Smooth muscle cell (in vitro differentiated cells): ENCODE data around the gene VPS54. TPM values are rescaled to one million over a fixed set of nuclear protein-coding genes. Genes with fewer than 3 reads are reported as not detected.
A peak's percentile ranks its signal among the peaks of the same experiment; 100 is the strongest.

ENCODE experiments used
- DNase-seq: peaks from one replicate; lab custom pipeline; 2025; ENCODE audit not compliant: unreplicated experiment; lab: John Stamatoyannopoulos, UW
- H2AFZ ChIP-seq: fragments of 200-600 bp; sonication (generic); 2 replicates; pipeline ENCODE4 v1.6.0; 2016; ENCODE audit warnings: antibody characterized with exemption, low read depth, mild to moderate bottlenecking
- H3F3A ChIP-seq: fragments of 200-600 bp; sonication (generic); 2 replicates; pipeline ENCODE4 v1.6.0; 2017; ENCODE audit warnings: antibody characterized with exemption, low read depth
- H3K27ac ChIP-seq: fragments of 200-600 bp; sonication (generic); 2 replicates; pipeline ENCODE4 v1.5.1; 2016; ENCODE audit warnings: low read depth, mild to moderate bottlenecking
- H3K27me3 ChIP-seq: fragments of 200-600 bp; sonication (generic); 2 replicates; pipeline ENCODE4 v1.6.1; 2016; ENCODE audit warnings: low read depth, mild to moderate bottlenecking
- H3K36me3 ChIP-seq: fragments of 200-600 bp; sonication (generic); 2 replicates; pipeline ENCODE4 v1.5.1; 2016; ENCODE audit warnings: low read depth
- H3K4me1 ChIP-seq: fragments of 200-600 bp; sonication (generic); 2 replicates; pipeline ENCODE4 v1.5.1; 2016; ENCODE audit warnings: low read depth
- H3K4me2 ChIP-seq: fragments of 200-600 bp; sonication (generic); 2 replicates; pipeline ENCODE4 v1.6.0; 2016; ENCODE audit warnings: mild to moderate bottlenecking
- H3K4me3 ChIP-seq: fragments of 200-600 bp; sonication (generic); 2 replicates; pipeline ENCODE4 v1.5.1; 2016; ENCODE audit warnings: mild to moderate bottlenecking
- H3K79me2 ChIP-seq: fragments of 200-600 bp; sonication (generic); 2 replicates; pipeline ENCODE4 v1.6.0; 2016; ENCODE audit warnings: low read depth, mild to moderate bottlenecking
- H3K9ac ChIP-seq: fragments of 200-600 bp; sonication (generic); 2 replicates; pipeline ENCODE4 v1.6.0; 2016; ENCODE audit warnings: low read depth
- H3K9me3 ChIP-seq: fragments of 200-600 bp; sonication (generic); replicated peaks from 2 replicates; pipeline ENCODE4 v1.5.1; 2016; ENCODE audit warnings: low read depth
- H4K20me1 ChIP-seq: fragments of 200-600 bp; sonication (generic); 2 replicates; pipeline ENCODE4 v1.6.0; 2016; ENCODE audit warnings: low read depth
- WGBS: methylation state at CpG from one replicate; pipeline ENCODE4 v1.1.7; 2016; ENCODE audit warnings: low lambda C conversion rate; 5-methylcytosine and 5-hydroxymethylcytosine counted together
- polyA plus RNA-seq: library from polyadenylated mRNA; unstranded; fragments of >200 nt; fragmentation: Nextera tagmentation; extraction: Ambion mirVana; gene quantifications from 2 replicates; pipeline ENCODE4 v1.2.1, GENCODE V29; 2016
- total RNA-seq: library from RNA; depleted of rRNA; stranded (reverse); fragments of >200 nt; gene quantifications from 2 replicates; pipeline ENCODE4 v1.2.3, GENCODE V29; 2014
- TF ChIP-seq, protein P1 (sequence below): fragments of 200-600 bp; sonication (generic); IDR thresholded peaks from 2 replicates; pipeline ENCODE4 v1.5.1; 2017; ENCODE audit warnings: borderline replicate concordance, mild to moderate bottlenecking, antibody characterized with exemption; ENCODE audit not compliant: insufficient read depth, poor library complexity, severe bottlenecking

VPS54 gene
- total and polyA plus RNA-seq, 2 experiments from 2014 or later: 12.8 to 36.9 TPM

DNA sequence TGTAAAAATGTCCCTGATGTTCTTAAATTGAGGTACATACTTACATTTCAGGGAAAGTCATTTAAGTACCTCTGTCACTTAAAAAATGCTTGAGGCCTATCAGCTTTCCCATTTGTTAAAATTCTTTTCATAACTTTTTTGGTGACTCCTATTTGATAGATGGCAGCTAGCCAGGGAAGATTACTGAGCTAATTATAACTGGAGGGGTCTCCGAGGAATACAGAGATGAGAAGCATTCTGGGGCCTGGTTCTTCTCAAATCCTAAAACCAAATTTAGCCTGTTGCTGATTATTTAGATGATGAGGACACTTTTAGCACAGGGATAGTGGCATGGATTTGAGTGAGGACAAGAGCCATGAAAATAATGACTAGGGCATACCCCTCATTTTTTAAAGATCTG, 172.7 kb downstream of the VPS54 start:
- Histone ChIP-seq H4K20me1 (peaks cover 75% of the 10 kb centered on the region), H3K4me3 (no peak overlapping the region), H3K9me3 (no peaks in the 10 kb centered on the region), H3K27me3 (no peaks in the 10 kb centered on the region), H3K4me2 (peak overlapping the region; percentile 86), H2AFZ (no peak overlapping the region), H3K4me1 (peaks cover 72% of the 10 kb centered on the region), H3K27ac (peak overlapping the region; percentile 28), H3F3A (peaks cover 6% of the 10 kb centered on the region), H3K79me2 (peaks cover 95% of the 10 kb centered on the region), H3K36me3 (no peaks in the 10 kb centered on the region), H3K9ac (no peak overlapping the region)
- TF ChIP-seq, protein P1, sequence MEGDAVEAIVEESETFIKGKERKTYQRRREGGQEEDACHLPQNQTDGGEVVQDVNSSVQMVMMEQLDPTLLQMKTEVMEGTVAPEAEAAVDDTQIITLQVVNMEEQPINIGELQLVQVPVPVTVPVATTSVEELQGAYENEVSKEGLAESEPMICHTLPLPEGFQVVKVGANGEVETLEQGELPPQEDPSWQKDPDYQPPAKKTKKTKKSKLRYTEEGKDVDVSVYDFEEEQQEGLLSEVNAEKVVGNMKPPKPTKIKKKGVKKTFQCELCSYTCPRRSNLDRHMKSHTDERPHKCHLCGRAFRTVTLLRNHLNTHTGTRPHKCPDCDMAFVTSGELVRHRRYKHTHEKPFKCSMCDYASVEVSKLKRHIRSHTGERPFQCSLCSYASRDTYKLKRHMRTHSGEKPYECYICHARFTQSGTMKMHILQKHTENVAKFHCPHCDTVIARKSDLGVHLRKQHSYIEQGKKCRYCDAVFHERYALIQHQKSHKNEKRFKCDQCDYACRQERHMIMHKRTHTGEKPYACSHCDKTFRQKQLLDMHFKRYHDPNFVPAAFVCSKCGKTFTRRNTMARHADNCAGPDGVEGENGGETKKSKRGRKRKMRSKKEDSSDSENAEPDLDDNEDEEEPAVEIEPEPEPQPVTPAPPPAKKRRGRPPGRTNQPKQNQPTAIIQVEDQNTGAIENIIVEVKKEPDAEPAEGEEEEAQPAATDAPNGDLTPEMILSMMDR: no peak
- DNase-seq: no peak
- WGBS: 0% methylated on average over 1 of the region's 1 CpG

GRCh38 chr2:63845866-63846265, 173.4 kb downstream of the VPS54 start:
- no peak for DNase-seq
- Histone ChIP-seq H3K27me3 (no peaks in the 10 kb centered on the region), H3K36me3 (no peaks in the 10 kb centered on the region), H3K4me2 (peak overlapping the region; percentile 86), H3K79me2 (peaks cover 88% of the 10 kb centered on the region), H3K27ac (peak overlapping the region; percentile 28), H3K4me3 (peak overlapping the region; percentile 8), H3F3A (no peaks in the 10 kb centered on the region), H3K9me3 (no peaks in the 10 kb centered on the region), H3K9ac (no peak overlapping the region), H4K20me1 (peaks cover 68% of the 10 kb centered on the region), H3K4me1 (peaks cover 65% of the 10 kb centered on the region), H2AFZ (no peak overlapping the region)
- WGBS: 58% methylated on average over 3 of the region's 3 CpGs
- TF ChIP-seq, protein P1: no peak

DNA sequence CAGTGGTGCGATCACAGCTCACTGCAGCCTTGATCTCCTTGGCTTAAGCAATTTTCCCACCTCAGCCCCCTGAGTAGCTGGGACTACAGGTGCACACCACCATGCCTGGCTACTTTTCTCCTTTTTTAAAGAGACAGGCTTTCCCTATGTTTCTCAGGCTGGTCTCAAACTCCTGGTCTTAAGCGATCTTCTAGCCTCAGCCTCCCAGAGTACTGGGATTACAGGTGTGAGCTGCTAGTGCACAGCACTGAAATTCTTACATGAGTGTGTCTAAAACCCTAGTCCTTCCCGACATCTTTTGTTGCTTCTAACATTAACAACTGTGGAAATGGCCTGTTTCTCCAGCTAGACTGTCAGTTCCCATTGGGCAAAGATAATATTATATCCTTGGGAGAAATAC, 174.6 kb downstream of the VPS54 start:
- Histone ChIP-seq H3K27ac (peak overlapping the region; percentile 82), H3K27me3 (no peaks in the 10 kb centered on the region), H3F3A (no peaks in the 10 kb centered on the region), H3K9me3 (no peaks in the 10 kb centered on the region), H2AFZ (no peak overlapping the region), H3K79me2 (peaks cover 76% of the 10 kb centered on the region), H4K20me1 (peaks cover 56% of the 10 kb centered on the region), H3K4me2 (peak overlapping the region; percentile 86), H3K4me1 (peaks cover 58% of the 10 kb centered on the region), H3K4me3 (peak overlapping the region; percentile 84), H3K9ac (no peak overlapping the region), H3K36me3 (no peaks in the 10 kb centered on the region)
- TF ChIP-seq, protein P1: no peak
- WGBS: 23% methylated on average over 3 of the region's 3 CpGs
- no peak for DNase-seq

- no peak for DNase-seq
- no peaks in the 10 kb centered on the region for H3K27me3 ChIP-seq
- H3K4me2 ChIP-seq: peak overlapping the region; percentile 86
- peaks cover 54% of the 10 kb centered on the region for H3K4me1 ChIP-seq
- peaks cover 68% of the 10 kb centered on the region for H3K79me2 ChIP-seq
- peak overlapping the region; percentile 82 for H3K27ac ChIP-seq
- H3K9me3 ChIP-seq: no peaks in the 10 kb centered on the region
- peaks cover 48% of the 10 kb centered on the region for H4K20me1 ChIP-seq
- peak overlapping the region; percentile 84 for H3K4me3 ChIP-seq
- no peaks in the 10 kb centered on the region for H3K36me3 ChIP-seq
- H3K9ac ChIP-seq: peak overlapping the region; percentile 85
- H2AFZ ChIP-seq: no peak overlapping the region
- H3F3A ChIP-seq: no peaks in the 10 kb centered on the region
- TF ChIP-seq, protein P1: no peak
- WGBS: 10% methylated on average over 2 of the region's 2 CpGs
These were observed 175.4 kb downstream of the VPS54 start for GRCh38 chr2:63843791-63844190.
